Liver (tissue), 9 donors: ENCODE results near the gene KLHL28. TPM values are rescaled to one million over a fixed set of nuclear protein-coding genes. Genes with fewer than 3 reads are reported as not detected.

ENCODE experiments used
- DNase-seq: peaks from one replicate; pipeline ENCODE4 v3.0.0-alpha.2; 2017; ENCODE audit warnings: low spot score
- H3K27ac ChIP-seq, 2 donors: one replicate each; pipeline ENCODE4 v1.7.0; 2013; ENCODE audit warnings: inconsistent platforms in 2 of 2, low read length in 2 of 2, control low read depth in 1 of 2, low read depth in 1 of 2, mild to moderate bottlenecking in 1 of 2
- H3K27me3 ChIP-seq, 4 donors: one replicate each; pipeline versions ENCODE4 v1.6.1 to v1.7.0; 2013; ENCODE audit warnings: low read length in 3 of 4, inconsistent platforms in 1 of 4, mild to moderate bottlenecking in 1 of 4, moderate library complexity in 1 of 4; ENCODE audit not compliant: control insufficient read depth in 4 of 4, insufficient read depth in 4 of 4
- H3K36me3 ChIP-seq, 4 donors: one replicate each; pipeline versions ENCODE4 v1.6.1 to v1.7.0; 2013; ENCODE audit warnings: low read length in 3 of 4, mild to moderate bottlenecking in 3 of 4, low read depth in 1 of 4, moderate library complexity in 1 of 4; ENCODE audit not compliant: control insufficient read depth in 4 of 4, insufficient read depth in 3 of 4
- H3K4me1 ChIP-seq, 4 donors: one replicate each; pipeline versions ENCODE4 v1.6.1 to v1.7.0; 2013; ENCODE audit warnings: low read length in 3 of 4, mild to moderate bottlenecking in 3 of 4, moderate library complexity in 1 of 4; ENCODE audit not compliant: control insufficient read depth in 4 of 4, insufficient read depth in 4 of 4
- H3K4me3 ChIP-seq, 3 donors: one replicate each; pipeline versions ENCODE4 v1.6.1 to v1.7.0; 2013; ENCODE audit warnings: low read length in 3 of 3, control low read depth in 1 of 3, low read depth in 1 of 3, mild to moderate bottlenecking in 1 of 3
- H3K9ac ChIP-seq, 2 donors: one replicate each; pipeline ENCODE4 v1.7.0; 2013; ENCODE audit warnings: low read length in 2 of 2, mild to moderate bottlenecking in 2 of 2, moderate library complexity in 2 of 2, control low read depth in 1 of 2, low read depth in 1 of 2
- H3K9me3 ChIP-seq, 4 donors: one replicate each; pipeline versions ENCODE4 v1.6.1 to v1.7.0; 2013; ENCODE audit warnings: low read length in 3 of 4; ENCODE audit not compliant: control insufficient read depth in 4 of 4
- ATF3 ChIP-seq: IDR thresholded peaks from 2 replicates; pipeline ENCODE4 v1.6.1; 2016; ENCODE audit warnings: antibody characterized with exemption
- CTCF ChIP-seq: fragments of 150-350 bp; IDR thresholded peaks from 2 replicates; pipeline ENCODE4 v1.5.1; 2017; ENCODE audit warnings: improper control_type of control experiment, low read depth, low read length; ENCODE audit not compliant: missing input control
- EGR1 ChIP-seq, 2 donors: IDR thresholded peaks; 2 replicates each; pipeline ENCODE4 v1.6.1; 2016 to 2018; ENCODE audit warnings: antibody characterized with exemption in 2 of 2, low read depth in 2 of 2
- FOXA1 ChIP-seq: IDR thresholded peaks from 2 replicates; pipeline ENCODE4 v1.6.1; 2016; ENCODE audit warnings: antibody characterized with exemption
- FOXA2 ChIP-seq: IDR thresholded peaks from 2 replicates; pipeline ENCODE4 v1.6.1; 2016; ENCODE audit warnings: antibody characterized with exemption
- GABPA ChIP-seq, 2 donors: IDR thresholded peaks in 1 of 2; conservative IDR thresholded peaks in 1 of 2; 2 replicates each; pipeline ENCODE4 v1.6.1; 2016; ENCODE audit warnings: antibody characterized with exemption in 2 of 2, mild to moderate bottlenecking in 1 of 2, moderate library complexity in 1 of 2
- HNF4A ChIP-seq, 2 donors: conservative IDR thresholded peaks; 2 replicates each; pipeline ENCODE4 v1.6.1; 2016; ENCODE audit warnings: antibody characterized with exemption in 2 of 2, mild to moderate bottlenecking in 2 of 2
- HNF4G ChIP-seq: IDR thresholded peaks from 2 replicates; pipeline ENCODE4 v1.6.1; 2016; ENCODE audit warnings: antibody characterized with exemption
- JUND ChIP-seq, 2 donors: IDR thresholded peaks; 2 replicates each; pipeline ENCODE4 v1.6.1; 2016; ENCODE audit warnings: antibody characterized with exemption in 2 of 2
- MAX ChIP-seq: IDR thresholded peaks from 2 replicates; pipeline ENCODE4 v1.6.1; 2016; ENCODE audit warnings: antibody characterized with exemption
- NR2F2 ChIP-seq: IDR thresholded peaks from 2 replicates; pipeline ENCODE4 v1.6.1; 2016; ENCODE audit warnings: antibody characterized with exemption
- RAD21 ChIP-seq, 2 donors: IDR thresholded peaks; 2 replicates each; pipeline ENCODE4 v1.6.1; 2016; ENCODE audit warnings: antibody characterized with exemption in 2 of 2, mild to moderate bottlenecking in 2 of 2
- RXRA ChIP-seq, 2 donors: IDR thresholded peaks; 2 replicates each; pipeline ENCODE4 v1.6.1; 2017 to 2018; ENCODE audit warnings: antibody characterized with exemption in 2 of 2, mild to moderate bottlenecking in 1 of 2
- SP1 ChIP-seq: IDR thresholded peaks from 2 replicates; pipeline ENCODE4 v1.6.1; 2018; ENCODE audit warnings: antibody characterized with exemption, mild to moderate bottlenecking
- TAF1 ChIP-seq: conservative IDR thresholded peaks from 2 replicates; pipeline ENCODE4 v1.6.1; 2016; ENCODE audit warnings: antibody characterized with exemption, mild to moderate bottlenecking
- YY1 ChIP-seq: IDR thresholded peaks from 2 replicates; pipeline ENCODE4 v1.6.1; 2016; ENCODE audit warnings: antibody characterized with exemption, mild to moderate bottlenecking
- ZBTB33 ChIP-seq: IDR thresholded peaks from 2 replicates; pipeline ENCODE4 v1.6.1; 2016; ENCODE audit warnings: antibody characterized with exemption
- WGBS: extraction: QIAGEN DNeasy Blood & Tissue Kit; methylation state at CpG from one replicate; pipeline ENCODE4 v1.1.7; 2013; 5-methylcytosine and 5-hydroxymethylcytosine counted together
- polyA plus RNA-seq, 2 donors: library from polyadenylated mRNA; stranded (reverse) in 1 of 2; unstranded in 1 of 2; fragments of 200-250 nt in 1 of 2; fragments of >200 nt in 1 of 2; fragmentation: Nextera tagmentation in 1 of 2; extraction: Ambion mirVana in 1 of 2; gene quantifications; one replicate each; pipeline versions ENCODE4 v1.2.1 to v1.2.3, GENCODE V29; 2013 to 2015
- total RNA-seq, 2 donors: library from RNA; depleted of rRNA; stranded (reverse); fragments of >200 nt; gene quantifications; one replicate each; pipeline ENCODE4 v1.2.3, GENCODE V29; 2014
- donor health status: healthy.
- donor health status: healthy.
- donor health status: healthy.
- donor health status: healthy.
- donor health status: healthy.

KLHL28 gene
- total and polyA plus RNA-seq, 4 donors: 2.3 to 7.9 (median 5.7) TPM

GRCh38 chr14:44971459-44971858 is 9.7 kb upstream of the KLHL28 start:
- no peak for DNase-seq
- no peak overlapping the region for H3K27ac ChIP-seq
- TF ChIP-seq YY1 (no peak), HNF4G (no peak), FOXA1 (no peak), FOXA2 (no peak), GABPA (IDR thresholded peaks at IDR 0.05 in 1 of 2, conservative IDR thresholded peaks at IDR 0.05 in 1 of 2) (no peak), SP1 (no peak), MAX (no peak), CTCF (no peak), TAF1 (no peak), RAD21 (IDR thresholded peaks at IDR 0.05) (no peak), JUND (IDR thresholded peaks at IDR 0.05) (no peak), ATF3 (no peak), EGR1 (IDR thresholded peaks at IDR 0.05; ENCODE audit: low read depth in 2 of 2) (no peak)
- H3K27me3 ChIP-seq: no peaks in the 10 kb centered on the region
- peaks cover 0 to 2% (median 0%) of the 10 kb centered on the region in 4 donors for H3K36me3 ChIP-seq
- H3K9me3 ChIP-seq: peaks cover 0 to 5% (median 0%) of the 10 kb centered on the region in 4 donors
- no peak overlapping the region for H3K4me3 ChIP-seq
- no peak overlapping the region for H3K9ac ChIP-seq
- WGBS: 83% methylated on average over 4 of the region's 4 CpGs
- peaks cover 3 to 9% (median 6%) of the 10 kb centered on the region in 4 donors for H3K4me1 ChIP-seq

- DNase-seq: no peak
- TF ChIP-seq NR2F2 (no peak), FOXA2 (no peak), CTCF (no peak), FOXA1 (no peak), TAF1 (no peak), YY1 (no peak), GABPA (IDR thresholded peaks at IDR 0.05 in 1 of 2, conservative IDR thresholded peaks at IDR 0.05 in 1 of 2) (no peak), MAX (no peak), HNF4A (conservative IDR thresholded peaks at IDR 0.05) (no peak), ZBTB33 (no peak), JUND (IDR thresholded peaks at IDR 0.05) (no peak), RAD21 (IDR thresholded peaks at IDR 0.05) (no peak), RXRA (IDR thresholded peaks at IDR 0.05) (no peak), ATF3 (no peak), HNF4G (no peak)
- Histone ChIP-seq H3K4me3 (no peak overlapping the region), H3K9me3 (peaks cover 0 to 5% (median 0%) of the 10 kb centered on the region in 4 donors), H3K9ac (no peak overlapping the region), H3K27ac (no peak overlapping the region), H3K36me3 (peaks cover 0 to 2% (median 0%) of the 10 kb centered on the region in 4 donors), H3K4me1 (peaks cover 3 to 9% (median 6%) of the 10 kb centered on the region in 4 donors), H3K27me3 (no peaks in the 10 kb centered on the region)
These were observed 9.2 kb upstream of the KLHL28 start for GRCh38 chr14:44970907-44971306.
